Measurements from ENCODE around the gene RERE. TPM values are rescaled to one million over a fixed set of nuclear protein-coding genes. Genes with fewer than 3 reads are reported as not detected.

Gene RERE
- total RNA-seq, 1 donor from 2014 or later, result 50.7 TPM

DNA sequence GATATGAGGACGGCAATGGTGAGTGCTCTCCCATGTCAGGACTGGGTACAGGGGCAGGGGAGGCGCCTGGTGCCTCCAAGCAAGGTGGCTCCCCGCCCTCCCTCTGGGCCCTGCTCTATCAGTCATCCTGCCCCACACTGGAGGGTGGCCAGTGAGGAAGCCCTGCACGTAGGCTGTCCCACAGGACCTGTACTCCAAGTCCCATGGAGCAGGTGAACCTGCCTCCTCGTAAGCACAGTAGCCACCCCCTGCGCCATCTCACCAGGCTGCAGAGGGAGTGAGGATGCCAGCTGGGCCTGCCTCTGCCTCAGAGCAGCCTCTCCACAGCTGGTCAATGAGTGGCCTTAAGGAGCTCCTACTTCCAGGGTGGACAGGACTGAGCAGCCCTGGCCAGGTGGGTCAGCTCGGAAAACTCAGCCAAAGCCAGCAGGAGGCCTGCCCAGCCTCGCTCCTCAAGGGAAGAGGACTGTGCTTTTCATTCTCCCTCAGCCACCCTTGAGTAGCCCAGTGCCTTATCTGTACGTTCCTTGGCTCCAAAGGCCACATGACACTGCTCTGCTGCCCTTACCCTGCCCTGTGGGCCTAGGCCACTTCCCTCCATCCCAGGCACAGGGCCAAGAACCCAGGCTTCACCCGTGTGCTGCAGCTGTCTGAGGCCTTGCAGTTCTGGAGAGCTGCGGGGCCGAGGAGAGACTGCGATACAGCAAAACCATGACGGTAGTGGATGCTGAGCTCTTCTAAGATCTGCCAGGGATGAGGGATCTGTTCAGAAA, 459.9 kb downstream of the RERE start:
- DNase-seq, result no peak

DNA sequence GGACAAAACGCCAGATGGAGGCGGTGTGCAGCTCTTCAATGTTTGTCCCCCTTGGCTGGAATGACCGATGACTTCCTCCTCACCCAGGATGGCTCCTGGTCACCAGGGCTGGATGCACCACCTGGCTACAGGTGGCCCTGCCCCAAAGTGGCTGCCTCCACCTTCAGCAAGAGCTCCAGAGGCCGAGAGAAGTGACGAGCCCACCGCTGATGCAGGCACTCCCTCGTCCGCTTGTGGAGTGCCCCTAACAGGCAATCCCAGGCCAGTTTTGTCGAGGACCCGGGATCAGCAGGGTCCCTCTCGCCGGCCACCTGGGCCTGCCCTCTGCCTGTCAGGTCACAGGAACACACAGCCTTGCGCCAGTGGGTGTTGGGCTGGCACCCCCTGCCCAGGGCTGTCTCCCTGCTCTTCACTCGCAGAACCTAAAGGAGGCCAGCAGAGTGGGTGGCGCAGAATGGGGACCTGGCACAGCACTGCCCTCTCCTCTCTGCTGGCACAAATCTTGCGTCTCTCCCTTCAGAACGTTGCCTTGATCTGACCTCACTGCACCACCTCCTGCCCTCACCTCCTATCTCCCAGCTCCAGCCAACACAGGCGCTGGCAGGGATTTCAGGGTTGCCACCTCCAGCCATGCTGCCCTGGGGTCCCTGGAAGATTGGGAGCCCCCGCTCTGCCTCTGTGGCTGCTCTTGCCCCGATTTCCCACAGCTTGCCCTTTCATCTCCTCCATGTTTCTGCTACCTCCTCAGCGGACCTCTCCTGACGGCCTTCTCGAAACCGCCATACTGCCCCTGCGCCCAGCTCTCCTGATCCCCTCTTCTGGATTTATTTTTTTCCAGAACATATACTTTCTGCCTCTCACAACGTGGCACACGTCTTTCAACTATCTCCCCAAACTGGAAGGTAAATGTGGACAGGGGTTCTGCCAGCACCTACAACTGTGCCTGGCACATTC, 460.9 kb downstream of the RERE start:
- no peak for DNase-seq

- DNase-seq, result no peak
Observed at GRCh38 chr1:8355439-8356255, 461.8 kb downstream of the RERE start.

DNA sequence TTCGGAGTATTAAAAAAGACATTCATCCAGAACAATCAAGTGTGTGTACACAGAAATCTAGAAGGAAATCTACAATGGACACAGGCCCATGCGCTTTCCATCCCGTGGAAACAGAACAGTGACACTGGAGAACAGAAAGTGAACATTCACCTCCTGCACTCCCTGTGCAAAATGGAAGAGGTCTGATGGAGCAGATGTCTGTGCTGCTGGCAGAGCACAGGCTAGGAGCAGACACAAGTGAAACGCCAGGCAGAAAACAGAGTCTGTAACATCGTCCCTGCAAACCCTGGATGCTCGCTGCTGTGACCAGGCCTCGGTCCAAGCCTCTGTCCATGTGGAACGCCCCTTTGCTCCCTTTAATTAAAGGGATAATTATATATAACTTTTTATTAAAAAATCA, 463.4 kb downstream of the RERE start:
- DNase-seq, result no peak

- DNase-seq, result no peak
Observed at GRCh38 chr1:8352886-8353785, 464.3 kb downstream of the RERE start.

DNA sequence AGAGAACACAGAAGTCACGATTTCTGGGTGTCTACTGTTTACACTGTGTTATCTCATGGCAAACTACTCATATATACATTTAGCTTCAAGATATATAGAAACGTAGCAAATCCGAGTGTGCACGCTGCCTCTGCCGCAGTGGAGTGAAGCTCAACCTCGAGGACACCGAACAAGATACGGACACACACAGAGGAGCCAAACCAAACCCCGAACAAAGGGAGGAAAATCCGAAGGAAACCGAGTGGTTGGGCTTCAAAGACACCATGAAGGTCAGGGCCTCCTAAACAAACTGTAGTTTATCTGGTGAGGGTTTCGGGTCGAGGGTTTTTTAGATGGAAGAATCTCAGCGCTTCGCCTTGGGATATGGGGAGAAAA, 465.0 kb downstream of the RERE start:
- DNase-seq, result peak; percentile 40

DNA sequence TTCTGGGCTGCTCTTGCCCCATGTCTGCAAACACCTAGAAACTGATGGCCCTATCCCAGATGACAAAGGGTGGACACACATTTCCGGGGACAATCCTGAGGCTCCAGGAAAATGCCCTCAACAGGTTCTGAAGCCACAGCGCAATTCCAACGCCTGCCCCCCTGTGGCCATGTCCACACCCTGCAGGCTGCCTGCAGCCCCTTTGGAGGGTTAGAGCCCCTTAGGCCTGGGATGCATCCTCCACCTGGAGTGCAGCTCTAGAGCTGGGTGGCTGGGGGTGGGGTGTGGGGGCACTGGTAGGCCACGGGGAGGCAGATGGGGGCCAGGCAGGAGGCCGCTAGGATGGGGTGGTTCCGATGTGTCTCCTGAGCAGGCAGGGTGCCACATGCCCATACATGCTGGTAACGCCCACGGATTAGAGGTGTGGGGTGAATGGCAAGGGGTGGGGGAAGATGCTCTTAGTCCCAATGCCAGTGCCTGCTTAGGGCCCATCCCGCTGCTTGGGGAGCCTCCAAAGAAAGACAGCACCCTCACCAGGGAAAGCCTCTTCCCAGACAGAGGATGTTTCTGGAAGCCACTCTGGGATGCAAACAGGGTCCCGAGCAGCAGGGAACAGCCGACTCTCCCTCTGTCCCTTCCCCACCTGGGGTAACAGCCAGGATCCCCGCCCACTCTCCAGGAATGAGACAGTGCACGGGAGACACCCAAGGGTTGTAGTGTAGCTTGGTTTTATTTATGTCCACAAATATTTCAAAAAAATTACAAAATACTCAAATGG, 465.6 kb downstream of the RERE start:
- peak; percentile 56 for DNase-seq

GRCh38 chr1:8350914-8351684, 466.3 kb downstream of the RERE start:
- DNase-seq, result no peak

DNA sequence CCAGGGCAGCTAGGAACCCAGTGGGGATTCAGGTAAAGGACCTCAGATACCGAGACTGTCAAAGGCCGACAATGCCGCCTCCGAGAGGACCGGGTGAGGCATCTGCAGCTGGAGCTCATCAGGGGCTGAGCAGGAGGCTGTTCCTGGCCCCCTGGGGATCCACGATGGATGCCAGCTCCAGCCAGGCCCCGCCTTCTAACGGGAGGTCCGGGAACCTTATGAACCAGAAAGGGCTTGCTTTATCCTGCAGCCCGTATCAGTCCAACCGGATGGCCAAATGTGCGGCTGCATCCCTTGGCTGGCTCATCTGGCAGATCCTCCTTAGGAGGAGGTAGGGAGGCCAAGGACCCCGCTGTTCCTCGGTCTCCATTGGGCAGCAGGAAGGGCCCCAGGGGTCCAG, 467.5 kb downstream of the RERE start:
- DNase-seq, result no peak

GRCh38 chr1:8349473-8349865, 468.0 kb downstream of the RERE start:
- no peak for DNase-seq

DNA sequence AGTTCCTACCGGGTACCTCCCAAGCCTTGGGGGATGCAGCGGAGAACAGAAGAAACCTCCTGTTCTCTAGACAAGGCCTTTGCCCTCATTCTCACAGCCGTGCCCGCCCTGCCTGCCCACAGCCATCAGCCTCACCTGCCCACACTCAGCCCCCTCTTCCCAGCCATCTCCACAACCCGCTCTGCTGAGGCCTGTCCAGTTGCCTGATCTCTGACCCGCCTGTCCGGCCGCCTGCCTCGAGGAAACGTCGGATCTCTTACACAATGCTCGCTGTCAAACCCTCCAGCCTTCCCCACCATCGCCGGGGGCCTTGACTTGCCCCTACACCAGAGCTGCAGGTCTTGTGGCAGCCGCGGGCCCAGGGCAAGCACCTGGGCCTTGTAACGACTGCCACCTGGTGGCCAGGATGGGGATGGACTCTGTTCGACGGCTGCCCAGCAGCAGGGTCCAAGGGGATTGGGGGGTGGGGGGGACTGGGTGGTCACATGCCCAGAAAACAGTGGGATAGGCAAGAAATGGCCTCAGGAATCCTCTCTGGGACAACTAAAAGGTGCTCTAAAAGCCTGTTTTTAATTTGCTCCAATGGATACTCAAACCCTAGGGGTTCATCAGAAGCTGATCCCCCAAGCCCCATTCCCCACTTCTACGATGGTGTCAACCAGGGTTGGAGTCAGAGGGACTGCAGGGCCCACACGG, 468.5 kb downstream of the RERE start:
- peak; percentile 75 for DNase-seq

- no peak for DNase-seq
Observed at GRCh38 chr1:8348047-8348776, 469.2 kb downstream of the RERE start.

- DNase-seq, result no peak
Observed at GRCh38 chr1:8347635-8348034, 469.8 kb downstream of the RERE start.

- DNase-seq, result no peak
Observed at GRCh38 chr1:8345621-8346415, 471.6 kb downstream of the RERE start.

GRCh38 chr1:8344893-8345507, 472.4 kb downstream of the RERE start:
- no peak for DNase-seq

- peak; percentile 79 for DNase-seq
Observed at GRCh38 chr1:8343464-8344001, 473.9 kb downstream of the RERE start.

DNA sequence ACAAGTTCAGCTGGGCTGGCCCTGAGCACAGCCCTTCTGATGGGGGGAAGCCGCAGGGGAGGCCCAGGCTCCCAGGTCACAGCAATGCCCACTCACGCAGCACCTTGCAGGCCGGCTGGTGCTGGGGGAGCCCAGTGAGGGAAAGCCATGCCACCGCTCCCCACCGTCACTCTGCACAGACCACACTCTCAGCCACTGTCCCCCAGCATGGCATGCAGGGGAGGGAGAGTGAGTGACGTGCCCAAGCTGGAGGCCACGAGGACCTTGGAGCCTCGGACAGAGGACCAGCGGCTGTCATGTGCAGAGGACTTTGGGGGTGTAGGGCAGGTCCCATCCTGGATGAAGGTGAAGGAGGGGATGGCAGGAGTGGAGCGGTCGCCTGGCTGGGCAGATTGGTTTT, 474.4 kb downstream of the RERE start:
- DNase-seq, result no peak
